Endothelial cell of umbilical vein (primary cell): ENCODE results near the gene PDIA4. TPM values are rescaled to one million over a fixed set of nuclear protein-coding genes. Genes with fewer than 3 reads are reported as not detected.
A peak's percentile ranks its signal among the peaks of the same experiment; 100 is the strongest.

ENCODE experiments used
- BruUV-seq: library from RNA; stranded (reverse); fragments of 400-500 nt; replicated peaks from 2 replicates; lab custom pipeline; 2021; lab: Mats Ljungman, UMichigan
- CTCF ChIA-PET: fragments of 300-600, 350-600 bp; sonication (Branson Sonifier 250); formaldehyde crosslinking; loops from one replicate; lab custom pipeline; 2021; ENCODE audit warnings: antibody characterized with exemption, inconsistent platforms; lab: Charles Lee
- POLR2A ChIA-PET: fragments of 300-600, 350-600 bp; sonication (Branson Sonifier 250); formaldehyde crosslinking; loops from one replicate; lab custom pipeline; 2021; ENCODE audit warnings: antibody characterized with exemption, inconsistent platforms; lab: Charles Lee
- DNase-seq: peaks from one replicate; pipeline ENCODE4 v3.0.0-alpha.2; 2011; ENCODE audit warnings: low read depth, low spot score
- FAIRE-seq: peaks from 2 replicates; lab custom pipeline; 2011; peaks lifted over from hg19 to GRCh38; lab: Jason Lieb, UNC
- H2AFZ ChIP-seq: 2 replicates; pipeline ENCODE4 v1.6.0; 2012; ENCODE audit warnings: low read depth, low read length, control low read depth, inconsistent platforms
- H3K27ac ChIP-seq: 2 replicates; pipeline ENCODE4 v1.5.1; 2011; ENCODE audit warnings: low read depth, mild to moderate bottlenecking, control low read depth, low read length, moderate library complexity; ENCODE audit not compliant: insufficient read depth
- H3K27me3 ChIP-seq, 2 experiments: 2 replicates each; pipeline versions ENCODE4 v1.6.0 to v1.6.1; 2011; ENCODE audit warnings: low read length in 2 of 2, mixed read lengths in 1 of 2; ENCODE audit not compliant: control insufficient read depth in 2 of 2, insufficient read depth in 2 of 2
- H3K36me3 ChIP-seq, 2 experiments: 2 replicates in 1 of 2; 3 replicates in 1 of 2; pipeline ENCODE4 v1.5.1; 2011; ENCODE audit warnings: low read length in 2 of 2, mild to moderate bottlenecking in 1 of 2, moderate library complexity in 1 of 2; ENCODE audit not compliant: control insufficient read depth in 2 of 2, insufficient read depth in 2 of 2; ENCODE audit errors: extremely low read depth in 1 of 2
- H3K4me1 ChIP-seq: 3 replicates; pipeline ENCODE4 v1.5.1; 2011; ENCODE audit warnings: mild to moderate bottlenecking, low read length; ENCODE audit not compliant: control insufficient read depth, insufficient read depth; ENCODE audit errors: extremely low read depth
- H3K4me2 ChIP-seq: 2 replicates; pipeline ENCODE4 v1.6.1; 2011; ENCODE audit warnings: low read length, control low read depth, mixed read lengths; ENCODE audit not compliant: insufficient read depth
- H3K4me3 ChIP-seq, 3 experiments: fragments of 200-600 bp in 1 of 3; sonication (generic), shearing (Covaris generic) in 1 of 3; replicated peaks in 1 of 3; 2 replicates each; pipeline ENCODE4 v1.5.1; 2011 to 2016; ENCODE audit warnings: control low read depth in 3 of 3, low read length in 3 of 3, mild to moderate bottlenecking in 2 of 3, inconsistent platforms in 1 of 3, low read depth in 1 of 3, moderate library complexity in 1 of 3; ENCODE audit not compliant: insufficient read depth in 1 of 3
- H3K79me2 ChIP-seq: 2 replicates; pipeline ENCODE4 v1.6.0; 2012; ENCODE audit warnings: low read length, inconsistent platforms; ENCODE audit not compliant: control insufficient read depth, insufficient read depth
- H3K9ac ChIP-seq: replicated peaks from 2 replicates; pipeline ENCODE3; 2011; ENCODE audit warnings: low read length, control low read depth; ENCODE audit not compliant: insufficient read depth; ENCODE audit errors: extremely low read depth
- H3K9me1 ChIP-seq: replicated peaks from 3 replicates; pipeline ENCODE4 v1.6.0; 2011; ENCODE audit warnings: mild to moderate bottlenecking, low read length; ENCODE audit not compliant: control insufficient read depth, insufficient read depth; ENCODE audit errors: extremely low read depth
- H3K9me3 ChIP-seq: replicated peaks from 2 replicates; pipeline ENCODE4 v1.5.1; 2012; ENCODE audit warnings: low read length, inconsistent platforms; ENCODE audit not compliant: control insufficient read depth, insufficient read depth
- H4K20me1 ChIP-seq: replicated peaks from 2 replicates; pipeline ENCODE3; 2011; ENCODE audit warnings: mild to moderate bottlenecking, low read length; ENCODE audit not compliant: control insufficient read depth, insufficient read depth; ENCODE audit errors: extremely low read depth
- CTCF ChIP-seq, 2 donors: IDR thresholded peaks; 1 replicate in 1 of 2; 2 replicates in 1 of 2; pipeline ENCODE4 v1.5.1; 2011; ENCODE audit warnings: low read length in 2 of 2, mild to moderate bottlenecking in 2 of 2, moderate library complexity in 2 of 2, control low read depth in 1 of 2, inconsistent platforms in 1 of 2, low read depth in 1 of 2; ENCODE audit not compliant: insufficient read depth in 1 of 2; ENCODE audit errors: extremely low read depth in 1 of 2
- JUN ChIP-seq: IDR thresholded peaks from 2 replicates; pipeline ENCODE4 v1.6.1; 2011; ENCODE audit warnings: borderline replicate concordance, low read depth; ENCODE audit not compliant: insufficient read length, insufficient read depth
- dilution Hi-C: fragments of 300-500 bp; cut with MboI; formaldehyde crosslinking; loops from one replicate; pipeline ENCODE4 v1.15.0; 2019; ENCODE audit warnings: low sequenced_read_pairs; ENCODE audit not compliant: extremely low pct_ligation_motif_present
- intact Hi-C: fragments of 100-400 bp; cut with micrococcal nuclease; formaldehyde crosslinking; loops from one replicate; pipeline ENCODE4 v1.10.0; 2022
- polyA plus RNA-seq, 4 experiments: library from polyadenylated mRNA; depleted of rRNA in 3 of 4; stranded (reverse) in 3 of 4; unstranded in 1 of 4; fragments of >200 nt; gene quantifications; 2 replicates each; pipeline versions ENCODE4 v1.2.1 to v1.2.3, GENCODE V29; 2011 to 2012; ENCODE audit warnings: missing spikeins in 1 of 4
- total RNA-seq: library from RNA; stranded (reverse); gene quantifications from 2 replicates; pipeline ENCODE4 v1.2.3, GENCODE V29; 2021

PDIA4 gene
- total and polyA plus RNA-seq, 2 donors (not counting 3 experiments of a cell fraction or from before 2014, with no cell fraction given), result 217 to 308 TPM

DNA sequence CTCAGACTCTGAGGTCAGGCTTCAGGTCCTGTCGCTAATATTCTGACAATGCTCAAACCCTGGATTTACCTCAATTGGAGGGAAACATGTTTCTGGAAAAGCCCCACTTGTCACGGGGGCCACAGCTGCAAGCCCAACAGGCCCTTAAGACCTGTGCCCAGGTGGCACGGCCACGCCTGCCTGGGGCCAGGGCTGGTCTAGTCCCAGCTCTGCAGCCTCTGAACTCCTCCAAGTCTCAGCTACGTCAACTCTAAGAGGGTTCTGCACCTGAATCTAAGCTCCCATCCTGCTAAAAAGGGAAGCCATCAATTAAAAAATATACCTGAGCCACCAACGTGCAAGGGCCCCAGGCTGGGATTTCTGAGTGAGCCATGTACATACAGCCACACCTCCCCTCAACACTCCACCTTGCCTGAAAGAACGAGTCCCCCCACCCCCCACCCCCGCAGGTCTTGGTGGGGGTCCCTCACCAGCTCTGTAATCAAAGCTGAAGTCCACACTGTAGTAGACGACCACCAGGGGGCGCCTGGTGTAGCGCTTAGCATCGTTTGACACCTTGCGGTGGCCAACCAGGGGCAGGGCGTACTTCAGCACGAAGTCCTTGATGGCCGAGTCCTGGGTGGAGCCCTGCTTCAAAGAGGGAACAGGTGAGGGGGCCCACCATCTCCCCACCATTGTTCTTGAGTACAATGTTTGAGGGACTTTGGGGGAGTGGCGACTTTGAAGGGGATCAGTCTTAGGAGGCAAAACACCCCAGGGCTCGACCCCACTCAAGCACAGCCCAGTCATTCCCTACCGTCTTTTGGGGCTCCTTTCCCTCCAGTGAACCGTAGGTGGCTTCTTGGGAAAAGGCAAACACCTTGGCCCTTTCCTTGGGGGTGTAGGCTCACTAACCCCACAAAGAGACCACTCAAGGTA is 22.6 kb downstream of the PDIA4 start:
- Histone ChIP-seq H3K4me1 (no peaks in the 10 kb centered on the region), H3K36me3 (peaks cover 23 to 68% of the 10 kb centered on the region in 2 experiments), H3K9me3 (no peaks in the 10 kb centered on the region), H3K79me2 (no peaks in the 10 kb centered on the region), H3K27me3 (no peaks in the 10 kb centered on the region), H3K4me2 (no peak overlapping the region), H4K20me1 (no peaks in the 10 kb centered on the region), H3K9ac (no peak overlapping the region), H3K9me1 (no peaks in the 10 kb centered on the region), H3K4me3 (no peak overlapping the region), H2AFZ (no peak overlapping the region), H3K27ac (no peak overlapping the region)
- intact Hi-C loops (loop anchor here (1.0 kb wide), 3 partner anchors 23 to 85 kb away; partner anchors contain the start of genes PDIA4 and ZNF786), dilution Hi-C loops (no loop called here)
- peak; percentile 66 to 91 for TF ChIP-seq CTCF (IDR thresholded peaks at IDR 0.05; ENCODE audit: extremely low read depth in 1 of 2, insufficient read depth in 1 of 2, low read depth in 1 of 2, low read length in 2 of 2)
- no peak for TF ChIP-seq JUN
- ChIA-PET POLR2A (no interaction called here), CTCF (interaction anchor here (0.5 to 4.9 kb wide), 30 partner anchors 8 to 593 kb away, joined by 3 to 146 read pairs (median 5); partner anchors contain the start of genes PDIA4, ZNF282, ZNF398 and ZNF425)
- FAIRE-seq (peak; percentile 71), DNase-seq (peak; percentile 65)
- no TSS peak for BruUV-seq
